Gastroesophageal sphincter (tissue), 4 donors: ENCODE measurements around the gene C8G. TPM values are rescaled to one million over a fixed set of nuclear protein-coding genes. Genes with fewer than 3 reads are reported as not detected.

ENCODE experiments used
- ATAC-seq: fragments of 150-250 bp; one replicate; pipeline ENCODE4 v1.9.1; 2016; ENCODE audit warnings: mild to moderate bottlenecking, moderate library complexity
- H3K27ac ChIP-seq, 4 donors: fragments of 200-600 bp; sonication (generic) in 3 of 4; 1 replicate in 3 of 4; 2 replicates in 1 of 4; pipeline ENCODE4 v1.5.1; 2016 to 2019
- H3K27me3 ChIP-seq: fragments of 200-600 bp; sonication (generic); one replicate; pipeline ENCODE4 v1.5.1; 2019
- H3K36me3 ChIP-seq, 2 donors: fragments of 200-600 bp; sonication (generic); one replicate each; pipeline ENCODE4 v1.5.1; 2019; ENCODE audit warnings: control low read depth in 1 of 2
- H3K4me1 ChIP-seq, 3 donors: fragments of 200-600 bp; sonication (generic); 1 replicate in 2 of 3; 2 replicates in 1 of 3; pipeline ENCODE4 v1.5.1; 2016 to 2019; ENCODE audit warnings: control low read depth in 2 of 3
- H3K4me3 ChIP-seq, 2 donors: fragments of 200-600 bp; sonication (generic); one replicate each; pipeline ENCODE4 v1.5.1; 2019; ENCODE audit warnings: mild to moderate bottlenecking in 1 of 2, moderate library complexity in 1 of 2
- H3K9me3 ChIP-seq, 3 donors: fragments of 200-600 bp; sonication (generic); one replicate each; pipeline ENCODE4 v1.5.1; 2017 to 2019; ENCODE audit warnings: control low read depth in 2 of 3
- EP300 ChIP-seq: sonication (generic); formaldehyde crosslinking; IDR thresholded peaks from one replicate; pipeline ENCODE4 v1.6.1; 2017; ENCODE audit warnings: antibody characterized with exemption, mild to moderate bottlenecking
- POLR2A ChIP-seq, 2 donors: fragments of 450-650 bp; IDR thresholded peaks; one replicate each; pipeline ENCODE4 v1.6.1; 2017; ENCODE audit warnings: antibody characterized with exemption in 2 of 2, mild to moderate bottlenecking in 2 of 2, moderate library complexity in 1 of 2
- POLR2AphosphoS5 ChIP-seq: sonication (generic); formaldehyde crosslinking; IDR thresholded peaks from one replicate; pipeline ENCODE4 v1.6.1; 2017; ENCODE audit warnings: antibody characterized with exemption
- WGBS, 2 donors: methylation state at CpG; one replicate each; pipeline ENCODE4 v1.1.5; 2018; ENCODE audit warnings: low coverage in 1 of 2; 5-methylcytosine and 5-hydroxymethylcytosine counted together
- total RNA-seq, 4 donors: library from RNA; depleted of rRNA; stranded (reverse); fragments of >200 nt; gene quantifications; one replicate each; pipeline ENCODE4 v1.1.0, GENCODE V29; 2016
- TF ChIP-seq, protein P1 (sequence below), 4 experiments: fragments of 200-600 bp in 2 of 4; fragments of 450-650 bp in 2 of 4; sonication (generic) in 1 of 4; IDR thresholded peaks; one replicate each; pipeline ENCODE4 v1.5.1; 2017 to 2019; ENCODE audit warnings: antibody characterized with exemption in 4 of 4, mild to moderate bottlenecking in 2 of 4, moderate library complexity in 2 of 4

The C8G gene
- total RNA-seq, 4 donors from 2014 or later = not detected

DNA sequence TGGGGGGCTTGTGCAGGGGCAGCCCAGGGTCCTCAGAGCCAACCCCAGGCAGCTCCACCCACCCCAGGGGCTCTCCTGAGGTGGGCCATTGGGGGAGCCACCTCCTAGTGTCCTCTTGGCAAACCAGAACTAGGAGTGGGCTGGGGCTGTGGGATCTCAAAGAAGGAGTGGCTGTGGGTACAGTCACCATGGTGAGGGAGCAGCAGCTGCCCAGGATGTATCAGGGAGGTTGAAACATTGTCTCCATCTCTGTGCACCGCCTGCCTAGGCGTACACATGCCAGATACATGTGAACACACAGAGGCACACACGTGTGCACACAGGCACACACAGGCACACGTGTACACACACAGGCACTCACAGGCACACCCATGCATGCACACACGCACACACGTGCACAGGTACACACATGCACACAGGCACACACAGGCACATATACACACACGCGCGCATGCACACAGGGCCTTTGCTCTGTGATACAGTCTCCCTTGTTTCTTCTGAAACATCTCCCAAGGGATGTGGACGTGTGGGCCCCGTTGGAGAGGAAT lies 17.7 kb downstream of the C8G start:
- Histone ChIP-seq H3K27me3 (peaks cover 30% of the 10 kb centered on the region), H3K27ac (no peak overlapping the region), H3K4me3 (no peak overlapping the region), H3K36me3 (no peaks in the 10 kb centered on the region), H3K4me1 (peaks cover 0 to 8% (median 8%) of the 10 kb centered on the region in 3 donors), H3K9me3 (no peaks in the 10 kb centered on the region)
- 60% methylated on average over 2 of the region's 11 CpGs; no CpG with 5 or more reads in 1 of the 2 donors for WGBS, 2 donors
- no peak for ATAC-seq
- no peak for TF ChIP-seq POLR2AphosphoS5
- TF ChIP-seq POLR2A (IDR thresholded peaks at IDR 0.05) = no peak
- TF ChIP-seq EP300 = no peak
- TF ChIP-seq, protein P1, sequence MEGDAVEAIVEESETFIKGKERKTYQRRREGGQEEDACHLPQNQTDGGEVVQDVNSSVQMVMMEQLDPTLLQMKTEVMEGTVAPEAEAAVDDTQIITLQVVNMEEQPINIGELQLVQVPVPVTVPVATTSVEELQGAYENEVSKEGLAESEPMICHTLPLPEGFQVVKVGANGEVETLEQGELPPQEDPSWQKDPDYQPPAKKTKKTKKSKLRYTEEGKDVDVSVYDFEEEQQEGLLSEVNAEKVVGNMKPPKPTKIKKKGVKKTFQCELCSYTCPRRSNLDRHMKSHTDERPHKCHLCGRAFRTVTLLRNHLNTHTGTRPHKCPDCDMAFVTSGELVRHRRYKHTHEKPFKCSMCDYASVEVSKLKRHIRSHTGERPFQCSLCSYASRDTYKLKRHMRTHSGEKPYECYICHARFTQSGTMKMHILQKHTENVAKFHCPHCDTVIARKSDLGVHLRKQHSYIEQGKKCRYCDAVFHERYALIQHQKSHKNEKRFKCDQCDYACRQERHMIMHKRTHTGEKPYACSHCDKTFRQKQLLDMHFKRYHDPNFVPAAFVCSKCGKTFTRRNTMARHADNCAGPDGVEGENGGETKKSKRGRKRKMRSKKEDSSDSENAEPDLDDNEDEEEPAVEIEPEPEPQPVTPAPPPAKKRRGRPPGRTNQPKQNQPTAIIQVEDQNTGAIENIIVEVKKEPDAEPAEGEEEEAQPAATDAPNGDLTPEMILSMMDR (IDR thresholded peaks at IDR 0.05) = no peak

DNA sequence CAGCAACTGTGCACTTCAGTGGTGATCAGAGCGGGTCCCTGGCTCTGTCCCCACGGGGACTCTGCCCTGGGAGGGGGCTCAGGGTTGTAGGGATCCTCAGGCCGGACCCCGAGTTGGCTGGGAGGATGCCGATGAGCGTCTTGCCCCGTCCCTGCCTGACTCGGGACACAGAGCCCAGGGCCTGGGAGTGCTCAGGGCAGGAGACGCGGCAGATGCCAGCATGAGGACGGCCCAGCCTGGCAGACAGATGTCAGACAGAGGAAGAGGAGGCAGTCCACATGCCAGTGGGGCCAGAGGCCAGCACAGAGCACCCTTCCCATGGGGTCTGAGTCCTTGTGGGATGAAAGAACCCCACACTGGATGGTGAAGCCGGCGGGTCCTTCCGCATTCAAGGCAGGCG lies 18.3 kb downstream of the C8G start:
- H3K27ac ChIP-seq = no peak overlapping the region
- H3K36me3 ChIP-seq = no peaks in the 10 kb centered on the region
- H3K4me1 ChIP-seq = peaks cover 0 to 8% (median 8%) of the 10 kb centered on the region in 3 donors
- no peak for TF ChIP-seq EP300
- TF ChIP-seq, protein P1 (IDR thresholded peaks at IDR 0.05) = no peak
- no peak for TF ChIP-seq POLR2A (IDR thresholded peaks at IDR 0.05)
- TF ChIP-seq POLR2AphosphoS5 = no peak
- H3K27me3 ChIP-seq = peaks cover 36% of the 10 kb centered on the region
- WGBS, 2 donors = no CpG with 5 or more reads among the region's 15 CpGs
- no peak overlapping the region for H3K4me3 ChIP-seq
- H3K9me3 ChIP-seq = no peaks in the 10 kb centered on the region
- no peak for ATAC-seq

DNA sequence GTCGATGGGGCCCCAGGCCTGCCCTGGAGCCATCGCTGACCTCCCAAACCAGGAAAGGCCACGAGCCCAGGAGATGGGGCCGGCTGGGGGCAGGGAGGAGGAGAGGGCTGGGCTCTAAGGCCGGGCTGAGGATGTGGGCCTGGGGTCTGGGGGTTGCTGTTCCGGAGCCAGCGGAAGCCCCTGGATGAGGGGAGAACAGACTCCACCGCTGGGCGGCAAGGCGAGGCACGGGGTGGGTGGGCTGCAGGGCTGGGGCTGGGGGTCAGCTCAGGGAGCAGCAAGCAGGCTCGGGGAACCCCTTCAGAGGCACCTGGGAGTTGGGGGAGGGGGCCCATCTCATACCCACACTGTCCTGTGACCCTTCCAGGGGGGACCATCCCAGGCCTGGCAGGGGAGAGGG lies 18.7 kb downstream of the C8G start:
- H3K4me1 ChIP-seq = peaks cover 0 to 8% (median 8%) of the 10 kb centered on the region in 3 donors
- no CpG with 5 or more reads among the region's 12 CpGs for WGBS, 2 donors
- no peaks in the 10 kb centered on the region for H3K36me3 ChIP-seq
- peaks cover 39% of the 10 kb centered on the region for H3K27me3 ChIP-seq
- no peak overlapping the region for H3K27ac ChIP-seq
- no peak for ATAC-seq
- TF ChIP-seq POLR2A (IDR thresholded peaks at IDR 0.05) (no peak), POLR2AphosphoS5 (no peak), EP300 (no peak)
- TF ChIP-seq, protein P1 (IDR thresholded peaks at IDR 0.05) = no peak
- no peak overlapping the region for H3K4me3 ChIP-seq
- H3K9me3 ChIP-seq = no peaks in the 10 kb centered on the region

DNA sequence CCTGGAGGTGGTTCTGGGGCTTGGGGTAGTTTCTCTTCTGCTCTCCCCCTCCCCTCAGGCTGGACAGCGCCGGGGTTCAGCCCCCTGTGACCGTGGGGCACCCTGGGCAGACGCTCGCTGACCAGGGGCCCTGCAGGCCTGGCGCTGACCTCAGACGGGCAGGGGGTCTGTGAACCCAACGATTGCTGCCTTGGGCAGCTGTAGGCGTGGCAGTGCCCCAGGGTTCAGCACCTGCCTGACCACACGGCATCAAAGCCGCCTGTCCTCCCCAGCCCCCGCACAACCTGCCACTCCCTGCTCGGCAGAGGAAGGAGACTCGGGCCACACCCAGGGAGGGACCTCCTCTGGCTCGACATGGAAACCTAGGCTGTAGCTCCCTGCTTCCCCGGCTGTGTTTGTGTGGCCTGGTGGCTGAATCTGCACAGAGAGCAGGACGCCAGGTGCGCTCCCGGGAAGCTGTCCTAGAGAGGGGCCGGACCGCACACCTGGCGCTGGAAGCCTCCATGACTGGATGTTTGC lies 19.2 kb downstream of the C8G start:
- H3K9me3 ChIP-seq = no peaks in the 10 kb centered on the region
- no peak overlapping the region for H3K27ac ChIP-seq
- H3K36me3 ChIP-seq = no peaks in the 10 kb centered on the region
- H3K4me3 ChIP-seq = no peak overlapping the region
- H3K27me3 ChIP-seq = peaks cover 40% of the 10 kb centered on the region
- TF ChIP-seq, protein P1 (IDR thresholded peaks at IDR 0.05) = no peak
- no peak for TF ChIP-seq POLR2AphosphoS5
- no peak for TF ChIP-seq EP300
- TF ChIP-seq POLR2A (IDR thresholded peaks at IDR 0.05) = no peak
- peaks cover 0 to 8% (median 8%) of the 10 kb centered on the region in 3 donors for H3K4me1 ChIP-seq
- no peak for ATAC-seq
- 39% methylated on average over 7 of the region's 22 CpGs; no CpG with 5 or more reads in 1 of the 2 donors for WGBS, 2 donors

DNA sequence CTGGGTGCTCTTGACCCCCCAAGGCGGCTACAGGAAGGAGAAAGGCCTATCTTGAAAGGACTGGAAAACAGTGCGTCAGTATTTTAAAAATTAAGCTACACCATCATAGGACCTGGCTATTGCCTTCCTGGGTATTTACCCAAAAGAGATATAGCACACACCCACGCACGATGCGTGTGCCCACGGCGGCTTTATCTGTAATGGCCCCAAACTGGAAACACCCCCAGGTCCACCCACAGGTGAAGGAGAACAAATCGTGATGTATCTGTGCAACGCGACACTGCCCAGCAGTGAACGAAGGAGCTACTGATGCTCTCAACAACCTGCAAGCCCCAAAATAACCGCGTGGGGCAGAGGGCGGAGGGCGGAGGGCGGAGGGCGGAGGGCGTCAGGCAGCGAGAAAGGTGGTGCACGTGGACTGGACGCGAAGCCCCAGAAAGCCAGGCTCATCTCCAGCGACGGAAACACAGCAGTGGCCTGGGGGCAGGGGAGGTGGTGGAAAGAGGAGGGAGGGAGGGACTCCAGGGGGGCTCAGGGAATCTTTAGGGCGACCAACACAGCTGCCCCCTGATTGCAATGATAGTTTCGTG lies 19.9 kb downstream of the C8G start:
- Histone ChIP-seq H3K36me3 (no peaks in the 10 kb centered on the region), H3K9me3 (no peaks in the 10 kb centered on the region), H3K4me1 (peaks cover 0 to 8% (median 8%) of the 10 kb centered on the region in 3 donors), H3K4me3 (no peak overlapping the region), H3K27ac (no peak overlapping the region), H3K27me3 (peaks cover 39% of the 10 kb centered on the region)
- 64 to 76% methylated on average over 9 to 11 of the region's 26 CpGs for WGBS, 2 donors
- ATAC-seq = no peak
- TF ChIP-seq POLR2A (IDR thresholded peaks at IDR 0.05) (no peak), POLR2AphosphoS5 (no peak)
